Measurements from ENCODE around the gene RAB4A. TPM values are rescaled to one million over a fixed set of nuclear protein-coding genes. Genes with fewer than 3 reads are reported as not detected.
A peak's percentile ranks its signal among the peaks of the same experiment; 100 is the strongest.
"Not testable (repeated sequence)": the region's sequence is repeated elsewhere in the genome, so short reads cannot be mapped to it uniquely, and the experiment has no call there.

The RAB4A gene
- polyA plus RNA-seq, 1 donor from 2014 or later, result 49.8 TPM

- Histone ChIP-seq H3K79me2 (replicated peaks; ENCODE audit: insufficient read depth, low read length) (peaks cover under 1% of the 10 kb centered on the region), H3K9me3 (ENCODE audit: low read length) (no peaks in the 10 kb centered on the region), H3K9me2 (ENCODE audit: insufficient read depth, low read length) (no peaks in the 10 kb centered on the region), H3F3A (ENCODE audit: insufficient read depth, low read length, poor library complexity, severe bottlenecking) (no peaks in the 10 kb centered on the region), H3K27me3 (ENCODE audit: insufficient read depth, low read depth, low read length) (no peaks in the 10 kb centered on the region), H2AFZ (ENCODE audit: low read depth, low read length) (no peak overlapping the region), H3K36me3 (ENCODE audit: insufficient read depth, low read length) (no peaks in the 10 kb centered on the region), H3K4me3 (ENCODE audit: low read length) (peak overlapping the region; percentile 8), H3K27ac (ENCODE audit: low read length) (peak overlapping the region; percentile 49), H4K20me1 (ENCODE audit: insufficient read depth) (no peaks in the 10 kb centered on the region), H3K4me2 (ENCODE audit: low read length) (no peak overlapping the region), H3K9ac (ENCODE audit: low read length) (no peak overlapping the region)
- TF ChIP-seq EZH2 (IDR thresholded peaks at IDR 0.05; ENCODE audit: borderline replicate concordance, insufficient read depth, low read length, poor library complexity, severe bottlenecking) (no peak), EP300 (conservative IDR thresholded peaks at IDR 0.05; ENCODE audit: poor library complexity, severe bottlenecking) (peak; percentile 73), RAD21 (conservative IDR thresholded peaks at IDR 0.05) (no peak), TAF1 (IDR thresholded peaks at IDR 0.05; ENCODE audit: low read depth) (no peak), POLR2AphosphoS5 (IDR thresholded peaks at IDR 0.05) (peak; percentile 3), CTCF (IDR thresholded peaks at IDR 0.05; ENCODE audit: poor library complexity, severe bottlenecking) (no peak), REST (IDR thresholded peaks at IDR 0.05; ENCODE audit: borderline replicate concordance) (no peak), MXI1 (conservative IDR thresholded peaks at IDR 0.05; ENCODE audit: poor library complexity, severe bottlenecking) (no peak), SMC3 (conservative IDR thresholded peaks at IDR 0.05; ENCODE audit: poor library complexity) (no peak)
These were observed 55.1 kb downstream of the RAB4A start for GRCh38 chr1:229325853-229326487.

GRCh38 chr1:229326601-229327000, 55.7 kb downstream of the RAB4A start:
- Histone ChIP-seq H3K27ac (ENCODE audit: low read length) (peak overlapping the region; percentile 49), H2AFZ (ENCODE audit: low read depth, low read length) (no peak overlapping the region), H3K36me3 (ENCODE audit: insufficient read depth, low read length) (no peaks in the 10 kb centered on the region), H3F3A (ENCODE audit: insufficient read depth, low read length, poor library complexity, severe bottlenecking) (no peaks in the 10 kb centered on the region), H3K4me2 (ENCODE audit: low read length) (no peak overlapping the region), H3K9ac (ENCODE audit: low read length) (no peak overlapping the region), H4K20me1 (ENCODE audit: insufficient read depth) (no peaks in the 10 kb centered on the region), H3K27me3 (ENCODE audit: insufficient read depth, low read depth, low read length) (no peaks in the 10 kb centered on the region), H3K4me3 (ENCODE audit: low read length) (peak overlapping the region; percentile 8), H3K79me2 (replicated peaks; ENCODE audit: insufficient read depth, low read length) (peaks cover 5% of the 10 kb centered on the region), H3K9me2 (ENCODE audit: insufficient read depth, low read length) (no peaks in the 10 kb centered on the region), H3K9me3 (ENCODE audit: low read length) (no peaks in the 10 kb centered on the region)
- TF ChIP-seq MXI1 (conservative IDR thresholded peaks at IDR 0.05; ENCODE audit: poor library complexity, severe bottlenecking), result no peak
- no peak for TF ChIP-seq POLR2AphosphoS5 (IDR thresholded peaks at IDR 0.05)
- TF ChIP-seq RAD21 (conservative IDR thresholded peaks at IDR 0.05), result no peak
- no peak for TF ChIP-seq SMC3 (conservative IDR thresholded peaks at IDR 0.05; ENCODE audit: poor library complexity)
- no peak for TF ChIP-seq TAF1 (IDR thresholded peaks at IDR 0.05; ENCODE audit: low read depth)
- no peak for TF ChIP-seq EZH2 (IDR thresholded peaks at IDR 0.05; ENCODE audit: borderline replicate concordance, insufficient read depth, low read length, poor library complexity, severe bottlenecking)

GRCh38 chr1:229327765-229328164, 56.9 kb downstream of the RAB4A start:
- not testable (repeated sequence) for H3K79me2 ChIP-seq (replicated peaks; ENCODE audit: insufficient read depth, low read length); H3K4me3 ChIP-seq (ENCODE audit: low read length); H3K9ac ChIP-seq (ENCODE audit: low read length); H3K27me3 ChIP-seq (ENCODE audit: insufficient read depth, low read depth, low read length); H3K9me2 ChIP-seq (ENCODE audit: insufficient read depth, low read length); H3K27ac ChIP-seq (ENCODE audit: low read length); H3K36me3 ChIP-seq (ENCODE audit: insufficient read depth, low read length); H3K4me2 ChIP-seq (ENCODE audit: low read length); H4K20me1 ChIP-seq (ENCODE audit: insufficient read depth); H3F3A ChIP-seq (ENCODE audit: insufficient read depth, low read length, poor library complexity, severe bottlenecking); H3K9me3 ChIP-seq (ENCODE audit: low read length); H2AFZ ChIP-seq (ENCODE audit: low read depth, low read length)

All from neural cell (in vitro differentiated cells).